DMS114 treated with DMSO at 0.1 percent for 48 hours (cell line): Measurements from ENCODE around the gene FBN1.
A peak's percentile ranks its signal among the peaks of the same experiment; 100 is the strongest.

Source experiments
- DNase-seq: peaks from one replicate; lab custom pipeline; 2025; ENCODE audit not compliant: unreplicated experiment; lab: John Stamatoyannopoulos, UW

The FBN1 gene

DNA sequence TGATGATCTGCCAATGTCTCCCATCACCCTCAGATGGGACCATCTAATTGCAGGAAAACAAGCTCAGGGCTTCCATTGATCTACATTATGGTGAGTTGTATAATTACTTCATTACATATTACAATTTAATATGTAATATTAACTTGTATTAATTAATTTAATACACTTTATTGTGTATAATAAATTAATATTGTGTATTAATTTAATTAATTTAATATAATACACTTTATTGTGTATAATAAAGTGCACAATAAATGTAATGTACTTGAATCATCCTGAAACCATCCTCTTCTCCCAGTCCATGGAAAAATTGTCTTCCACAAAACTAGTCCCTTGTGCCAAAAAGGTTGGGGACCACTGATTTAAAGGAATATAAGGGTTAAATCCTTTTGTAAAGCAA, 123.4 kb downstream of the FBN1 start:
- DNase-seq = no peak

DNA sequence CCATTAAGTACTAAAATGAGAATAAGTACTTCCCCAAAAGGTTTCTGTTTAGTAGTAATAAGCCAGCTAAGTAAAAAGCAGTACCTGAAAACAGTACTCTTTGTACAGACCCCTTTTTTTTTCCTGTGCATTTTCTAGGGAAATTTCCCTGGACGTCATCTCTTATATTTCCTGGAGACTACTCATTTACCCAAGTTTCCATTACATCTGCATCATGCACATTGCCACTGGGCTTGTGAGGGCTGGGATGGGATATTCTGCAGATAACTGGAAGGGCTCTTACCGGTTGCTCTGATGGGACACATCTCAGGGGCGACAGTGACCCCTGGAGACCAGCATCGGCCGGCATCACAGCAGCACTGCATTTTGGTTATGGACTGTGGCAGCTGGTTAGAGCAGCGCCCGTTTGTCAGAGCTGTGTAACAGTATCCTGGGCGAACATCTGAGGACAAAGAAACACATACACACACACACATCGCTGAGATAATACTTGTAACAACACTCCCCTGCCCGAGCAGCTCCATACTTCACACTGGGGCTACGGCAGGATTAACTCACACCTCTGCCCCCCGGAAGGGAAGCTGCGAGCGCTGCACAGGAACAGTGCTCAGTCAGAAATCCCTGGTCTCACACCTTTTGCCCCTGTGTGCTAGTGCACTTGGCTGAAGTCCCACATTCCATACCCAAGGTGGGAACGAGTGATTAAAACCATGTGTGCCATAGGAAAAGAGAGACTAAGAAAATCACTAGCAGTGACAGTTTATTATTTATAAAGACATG, 124.9 kb downstream of the FBN1 start:
- DNase-seq = no peak

GRCh38 chr15:48516121-48516520, 129.4 kb downstream of the FBN1 start:
- no peak for DNase-seq

GRCh38 chr15:48515500-48515899, 130.0 kb downstream of the FBN1 start:
- no peak for DNase-seq

GRCh38 chr15:48514103-48514816, 131.2 kb downstream of the FBN1 start:
- no peak for DNase-seq

DNA sequence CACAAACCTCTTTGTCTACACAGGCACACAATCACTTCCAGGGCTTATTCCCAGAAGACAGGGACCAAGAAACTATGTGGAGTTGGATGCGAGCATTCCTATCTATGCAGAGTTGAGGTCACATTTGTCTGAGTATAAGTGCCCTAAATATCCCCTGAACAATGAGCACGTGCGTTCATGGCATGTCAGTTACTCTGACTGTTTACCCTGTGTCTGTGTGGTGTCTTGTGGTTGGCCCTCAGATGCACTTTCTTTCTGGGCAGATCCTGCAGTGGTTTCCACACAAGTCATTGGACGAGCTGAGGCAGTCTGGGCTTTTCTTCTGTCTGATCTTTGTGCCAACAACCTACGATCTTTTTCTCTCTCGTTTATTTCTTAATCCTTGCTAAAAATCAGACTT, 134.5 kb downstream of the FBN1 start:
- no peak for DNase-seq

DNA sequence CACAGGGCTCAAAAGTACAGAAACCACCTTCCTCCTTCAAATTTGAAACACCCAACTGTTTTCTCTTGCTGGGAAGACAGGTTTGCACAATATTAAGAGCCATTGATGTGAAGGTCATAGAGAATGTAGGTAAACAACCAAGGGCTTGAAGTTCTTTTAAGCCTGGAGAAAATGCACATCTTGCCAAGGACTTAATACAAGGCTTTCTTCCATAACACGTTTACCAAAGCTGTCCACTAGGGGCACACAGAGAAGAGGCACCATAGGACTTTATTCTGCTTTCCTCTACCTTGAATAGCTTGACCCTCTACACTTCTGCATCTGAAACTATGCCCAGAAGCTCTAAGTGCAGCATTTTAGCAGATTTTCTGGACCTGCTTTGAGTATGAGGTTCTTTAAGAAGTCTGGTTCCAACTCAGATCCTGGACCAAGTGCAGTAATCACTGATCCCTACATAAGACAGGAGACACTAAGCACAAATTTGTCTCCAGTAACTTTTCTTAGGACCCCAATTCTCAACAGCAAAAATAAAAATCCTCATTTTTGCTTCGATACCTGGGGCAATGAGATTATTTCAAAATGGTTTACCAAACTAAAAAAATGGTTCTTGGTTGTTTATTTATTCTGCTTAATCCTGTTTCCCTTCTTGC, 138.0 kb downstream of the FBN1 start:
- peak; percentile 17 for DNase-seq

DNA sequence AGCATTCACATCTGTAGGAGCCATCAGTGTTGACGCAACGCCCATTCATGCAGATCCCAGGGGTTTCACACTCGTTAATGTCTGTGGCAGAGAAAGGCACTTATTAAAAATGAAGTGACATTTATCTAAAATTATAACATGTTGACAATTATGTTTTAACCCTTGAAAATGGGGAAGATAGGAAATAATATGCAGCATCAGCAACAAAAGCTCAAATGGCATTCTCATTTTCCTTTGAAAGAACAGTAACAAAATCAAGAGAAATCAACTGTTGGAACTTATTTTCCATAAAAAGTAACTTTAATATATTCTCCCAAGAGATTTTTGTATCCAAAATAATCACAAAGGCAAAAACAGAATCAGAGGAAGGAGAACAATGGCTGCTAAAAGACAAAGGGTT, 140.4 kb downstream of the FBN1 start:
- DNase-seq = no peak

DNA sequence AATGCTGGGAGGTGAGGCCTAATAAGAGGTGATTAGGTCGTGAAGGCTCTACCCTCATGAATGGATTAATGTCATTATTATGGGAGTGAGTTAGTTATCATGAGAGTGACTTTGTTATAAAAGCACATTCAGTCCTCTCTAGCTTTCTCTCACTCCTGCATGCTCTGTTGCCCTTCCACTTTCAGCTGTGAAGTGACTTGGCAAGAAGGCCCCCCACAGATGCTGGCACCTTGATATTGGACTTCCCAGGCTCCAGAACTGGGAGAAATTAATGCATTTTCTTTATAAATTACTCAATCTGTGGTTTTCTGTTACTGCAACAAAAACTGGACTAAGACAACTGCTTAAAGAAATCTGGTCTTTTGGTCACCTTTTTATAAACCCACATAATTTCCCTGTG, 144.3 kb downstream of the FBN1 start:
- DNase-seq = no peak

- no peak for DNase-seq
Measured at GRCh38 chr15:48500595-48500994, 144.9 kb downstream of the FBN1 start.

DNA sequence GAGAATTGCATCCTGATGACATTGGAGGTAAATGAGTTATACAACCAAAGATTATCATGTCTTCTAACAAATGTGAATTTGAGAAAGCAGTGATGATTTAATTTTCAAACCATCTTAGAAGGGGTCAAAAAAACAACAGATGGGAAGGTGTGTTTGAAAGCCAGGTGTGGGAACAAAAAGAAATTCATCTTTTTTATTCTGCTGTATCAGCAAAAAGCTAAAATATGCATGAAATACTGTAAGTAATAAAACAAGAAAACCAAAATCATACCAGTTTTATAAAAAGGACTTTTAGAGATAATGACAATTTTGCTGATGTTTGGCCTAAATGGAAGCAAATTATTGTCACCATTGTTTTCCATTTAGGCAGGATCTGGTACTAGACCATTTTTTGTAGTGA, 145.5 kb downstream of the FBN1 start:
- no peak for DNase-seq

GRCh38 chr15:48498828-48499227, 146.7 kb downstream of the FBN1 start:
- DNase-seq = no peak

DNA sequence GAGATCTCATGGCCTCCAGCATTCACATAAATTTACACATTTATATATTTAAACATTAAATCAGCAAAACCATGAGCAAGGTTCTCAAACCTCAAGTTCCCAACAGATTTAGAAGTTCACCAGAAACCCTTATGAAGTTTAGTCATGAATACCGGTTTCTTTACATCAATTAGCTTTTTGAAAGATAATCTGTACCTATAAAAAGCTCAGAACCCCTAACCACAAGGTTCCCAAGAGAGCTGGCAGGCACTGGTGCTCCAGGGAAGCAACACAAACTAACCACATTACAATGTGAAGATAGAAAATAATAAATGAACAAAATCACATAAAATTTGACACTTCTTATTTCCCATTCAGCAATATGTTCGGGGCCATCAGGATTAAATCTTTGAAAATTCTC, 150.9 kb downstream of the FBN1 start:
- no peak for DNase-seq

DNA sequence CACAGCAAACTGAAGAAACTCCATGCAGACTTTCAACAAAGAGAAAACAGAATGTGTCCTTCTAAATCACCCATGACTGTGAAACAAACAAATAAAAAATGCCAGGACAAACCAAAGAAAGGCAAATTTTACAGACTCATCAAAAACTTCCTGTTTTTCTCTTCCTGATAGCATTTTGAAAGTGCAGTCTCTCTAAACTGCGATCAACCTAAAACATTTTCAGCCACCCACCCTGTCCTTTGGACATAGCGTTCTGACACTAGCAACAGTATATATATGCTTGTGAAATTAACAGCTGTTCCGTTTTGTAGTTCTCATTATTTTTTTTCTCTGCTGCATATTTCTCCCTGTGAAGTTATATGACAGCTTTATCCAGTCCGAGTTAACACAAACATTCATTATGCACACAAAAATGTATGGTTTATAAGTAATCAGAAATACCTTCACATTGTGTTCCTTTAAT, 151.7 kb downstream of the FBN1 start:
- DNase-seq = no peak

DNA sequence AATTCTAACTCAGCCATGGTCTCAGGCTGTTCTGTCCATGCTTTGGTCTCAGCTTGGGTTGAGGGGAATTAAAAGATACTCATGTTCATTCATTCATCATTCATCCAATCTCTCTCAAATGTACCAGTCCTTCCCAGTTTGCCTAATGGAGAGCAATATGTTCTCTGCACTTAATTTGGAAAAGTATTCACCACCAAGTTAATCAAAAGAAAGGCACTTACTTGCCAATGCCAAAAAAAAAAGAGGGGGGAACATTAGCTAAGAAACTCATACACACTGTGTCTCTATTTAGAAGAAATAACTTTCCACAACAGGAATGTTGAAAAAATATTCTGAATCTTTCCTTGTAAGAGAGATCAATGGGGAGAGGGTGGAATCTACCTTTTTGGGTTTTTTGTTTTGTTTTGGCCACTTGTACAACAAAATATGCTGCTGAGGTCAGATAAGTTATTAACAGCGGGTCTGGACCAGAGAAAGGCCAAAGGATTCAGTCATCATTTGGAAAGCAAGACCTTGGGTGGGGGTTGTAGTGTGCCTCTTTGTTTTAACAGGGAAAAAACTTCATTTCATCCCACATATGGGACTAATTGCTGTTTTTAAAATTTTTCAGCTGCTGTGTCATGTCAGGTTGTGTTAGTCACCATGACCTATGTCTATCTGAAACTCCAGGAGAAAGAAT, 152.3 kb downstream of the FBN1 start:
- no peak for DNase-seq

GRCh38 chr15:48486228-48486627, 159.3 kb downstream of the FBN1 start:
- DNase-seq = no peak

- DNase-seq = no peak
Measured at GRCh38 chr15:48481802-48482201, 163.7 kb downstream of the FBN1 start.

DNA sequence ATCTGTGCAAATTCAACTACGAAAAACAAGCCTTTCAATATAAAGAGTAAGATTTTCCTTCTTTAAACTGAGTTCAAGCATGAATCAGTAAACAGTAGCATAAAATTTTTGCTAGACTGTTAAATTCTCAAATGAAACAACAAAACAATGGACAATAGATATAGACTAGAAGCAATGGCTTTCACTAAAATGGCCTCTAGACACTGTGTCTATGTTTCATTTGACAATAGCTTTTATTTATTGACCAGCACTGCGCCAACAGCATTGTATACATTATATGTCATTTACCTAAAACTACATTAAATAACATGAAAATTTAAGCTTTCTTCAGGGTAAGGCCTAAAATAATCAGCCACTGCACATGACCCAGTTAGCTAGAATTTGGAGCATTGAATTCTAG, 165.8 kb downstream of the FBN1 start:
- DNase-seq = no peak

GRCh38 chr15:48478581-48478980, 166.9 kb downstream of the FBN1 start:
- DNase-seq = no peak

DNA sequence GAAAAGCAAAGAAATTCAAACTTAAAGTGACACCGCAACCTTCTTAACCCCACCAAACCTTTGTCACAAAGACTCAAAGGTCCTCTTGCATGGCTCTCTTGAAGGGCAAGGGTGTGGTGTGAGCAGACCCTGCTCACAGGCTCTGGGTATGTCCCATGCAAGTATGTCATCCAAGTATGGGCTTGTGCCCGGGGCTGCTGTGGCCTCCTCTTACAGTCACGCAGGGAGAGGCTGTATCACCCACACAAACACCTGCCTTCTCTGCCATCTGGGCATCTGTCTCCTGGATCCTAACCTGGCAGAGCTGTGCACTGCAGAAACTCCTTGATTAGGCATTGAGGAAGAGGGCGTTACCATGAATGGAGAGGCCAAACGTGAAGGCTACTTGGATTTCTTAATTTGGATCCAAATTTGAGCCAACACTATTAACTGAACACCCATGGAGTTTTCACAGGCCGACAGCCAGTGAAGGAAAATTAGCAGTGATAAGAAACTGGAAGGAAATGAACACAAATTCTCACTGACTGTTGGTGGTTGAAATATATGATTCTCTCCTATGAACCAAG, 167.6 kb downstream of the FBN1 start:
- DNase-seq = no peak
